ENCODE data around the gene MEP1B. TPM values are rescaled to one million over a fixed set of nuclear protein-coding genes. Genes with fewer than 3 reads are reported as not detected.

MEP1B gene
- total and polyA plus RNA-seq, 2 experiments from 2014 or later: not detected

DNA sequence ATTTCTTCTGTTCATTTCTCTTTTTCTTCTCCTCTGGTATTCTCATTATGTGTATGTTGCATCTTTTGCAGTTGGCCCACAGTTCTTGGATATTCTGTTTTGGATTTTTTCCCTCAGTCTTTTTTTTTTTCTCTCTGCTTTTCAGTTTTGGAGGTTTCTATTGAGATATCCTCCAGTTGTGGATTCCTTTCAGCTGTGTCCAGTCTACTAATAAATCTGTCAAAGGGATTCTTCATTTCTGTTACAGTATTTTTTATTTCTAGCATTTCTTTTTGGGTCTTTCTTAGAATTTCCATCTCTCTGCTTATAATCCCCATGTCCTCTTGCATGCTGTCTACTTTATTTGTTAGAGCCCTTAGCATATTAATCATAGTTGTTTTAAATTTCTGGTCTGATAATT lies 6.3 kb upstream of the MEP1B start (continued):
- TF ChIP-seq, protein P1, sequence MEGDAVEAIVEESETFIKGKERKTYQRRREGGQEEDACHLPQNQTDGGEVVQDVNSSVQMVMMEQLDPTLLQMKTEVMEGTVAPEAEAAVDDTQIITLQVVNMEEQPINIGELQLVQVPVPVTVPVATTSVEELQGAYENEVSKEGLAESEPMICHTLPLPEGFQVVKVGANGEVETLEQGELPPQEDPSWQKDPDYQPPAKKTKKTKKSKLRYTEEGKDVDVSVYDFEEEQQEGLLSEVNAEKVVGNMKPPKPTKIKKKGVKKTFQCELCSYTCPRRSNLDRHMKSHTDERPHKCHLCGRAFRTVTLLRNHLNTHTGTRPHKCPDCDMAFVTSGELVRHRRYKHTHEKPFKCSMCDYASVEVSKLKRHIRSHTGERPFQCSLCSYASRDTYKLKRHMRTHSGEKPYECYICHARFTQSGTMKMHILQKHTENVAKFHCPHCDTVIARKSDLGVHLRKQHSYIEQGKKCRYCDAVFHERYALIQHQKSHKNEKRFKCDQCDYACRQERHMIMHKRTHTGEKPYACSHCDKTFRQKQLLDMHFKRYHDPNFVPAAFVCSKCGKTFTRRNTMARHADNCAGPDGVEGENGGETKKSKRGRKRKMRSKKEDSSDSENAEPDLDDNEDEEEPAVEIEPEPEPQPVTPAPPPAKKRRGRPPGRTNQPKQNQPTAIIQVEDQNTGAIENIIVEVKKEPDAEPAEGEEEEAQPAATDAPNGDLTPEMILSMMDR (conservative IDR thresholded peaks at IDR 0.05; ENCODE audit: low read depth in 2 of 2): no peak
- TF ChIP-seq, protein P2, sequence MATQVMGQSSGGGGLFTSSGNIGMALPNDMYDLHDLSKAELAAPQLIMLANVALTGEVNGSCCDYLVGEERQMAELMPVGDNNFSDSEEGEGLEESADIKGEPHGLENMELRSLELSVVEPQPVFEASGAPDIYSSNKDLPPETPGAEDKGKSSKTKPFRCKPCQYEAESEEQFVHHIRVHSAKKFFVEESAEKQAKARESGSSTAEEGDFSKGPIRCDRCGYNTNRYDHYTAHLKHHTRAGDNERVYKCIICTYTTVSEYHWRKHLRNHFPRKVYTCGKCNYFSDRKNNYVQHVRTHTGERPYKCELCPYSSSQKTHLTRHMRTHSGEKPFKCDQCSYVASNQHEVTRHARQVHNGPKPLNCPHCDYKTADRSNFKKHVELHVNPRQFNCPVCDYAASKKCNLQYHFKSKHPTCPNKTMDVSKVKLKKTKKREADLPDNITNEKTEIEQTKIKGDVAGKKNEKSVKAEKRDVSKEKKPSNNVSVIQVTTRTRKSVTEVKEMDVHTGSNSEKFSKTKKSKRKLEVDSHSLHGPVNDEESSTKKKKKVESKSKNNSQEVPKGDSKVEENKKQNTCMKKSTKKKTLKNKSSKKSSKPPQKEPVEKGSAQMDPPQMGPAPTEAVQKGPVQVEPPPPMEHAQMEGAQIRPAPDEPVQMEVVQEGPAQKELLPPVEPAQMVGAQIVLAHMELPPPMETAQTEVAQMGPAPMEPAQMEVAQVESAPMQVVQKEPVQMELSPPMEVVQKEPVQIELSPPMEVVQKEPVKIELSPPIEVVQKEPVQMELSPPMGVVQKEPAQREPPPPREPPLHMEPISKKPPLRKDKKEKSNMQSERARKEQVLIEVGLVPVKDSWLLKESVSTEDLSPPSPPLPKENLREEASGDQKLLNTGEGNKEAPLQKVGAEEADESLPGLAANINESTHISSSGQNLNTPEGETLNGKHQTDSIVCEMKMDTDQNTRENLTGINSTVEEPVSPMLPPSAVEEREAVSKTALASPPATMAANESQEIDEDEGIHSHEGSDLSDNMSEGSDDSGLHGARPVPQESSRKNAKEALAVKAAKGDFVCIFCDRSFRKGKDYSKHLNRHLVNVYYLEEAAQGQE (IDR thresholded peaks at IDR 0.05; ENCODE audit: unreplicated experiment): no peak
- TF ChIP-seq CREB1 (CRISPR knock-in tag; IDR thresholded peaks at IDR 0.05; ENCODE audit: low read depth): no peak
- no peak for TF ChIP-seq ZNF114 (CRISPR knock-in tag; IDR thresholded peaks at IDR 0.05)

DNA sequence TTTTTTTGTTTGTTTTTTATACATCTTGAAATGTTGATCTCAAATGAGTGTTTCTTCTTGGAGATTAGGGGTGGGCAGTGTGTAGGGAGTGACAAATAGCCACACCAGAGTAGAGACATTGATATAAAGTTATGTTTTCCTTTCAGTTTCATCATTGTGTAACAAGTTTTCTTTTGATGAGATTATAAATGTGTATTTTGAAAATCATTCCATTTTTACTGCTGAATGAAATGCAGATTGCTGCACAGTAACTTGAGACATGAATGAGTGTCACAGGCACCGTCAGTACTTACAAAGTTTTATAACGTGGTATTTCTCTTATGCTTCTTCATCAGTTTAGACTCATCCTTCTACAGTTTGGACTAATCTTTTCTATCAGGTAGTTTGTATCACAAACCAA lies 370 bp downstream of the MEP1B start:
- Histone ChIP-seq H3K4me3 (no peak overlapping the region), H3K27me3 (ENCODE audit: insufficient read depth) (no peaks in the 10 kb centered on the region), H4K20me1 (replicated peaks; ENCODE audit: insufficient read depth) (no peaks in the 10 kb centered on the region), H3K36me3 (ENCODE audit: insufficient read depth) (no peaks in the 10 kb centered on the region), H3F3A (replicated peaks; ENCODE audit: low read depth) (no peaks in the 10 kb centered on the region), H3K4me1 (ENCODE audit: insufficient read depth) (no peaks in the 10 kb centered on the region), H3K27ac (ENCODE audit: low read depth) (no peak overlapping the region), H3K4me2 (no peak overlapping the region), H2AFZ (no peak overlapping the region), H3K9me2 (ENCODE audit: insufficient read depth) (no peaks in the 10 kb centered on the region), H3K79me2 (replicated peaks; ENCODE audit: insufficient read depth) (no peaks in the 10 kb centered on the region)
- Mint-ChIP-seq H3K36me3 (ENCODE audit: low read depth) (no peaks in the 10 kb centered on the region), H3K4me3 (no peak overlapping the region), H3K27ac (no peak overlapping the region), H3K9me3 (0 out of 3 replicates have a peak, but pooled peaks cover under 1% of the 10 kb centered on the region), H3K4me1 (no peaks in the 10 kb centered on the region), H3K27me3 (ENCODE audit: insufficient read depth, low read depth, poor library complexity) (no peaks in the 10 kb centered on the region)
- DNase-seq (ENCODE audit: low spot score) (no peak), ATAC-seq (no peak)
- TF ChIP-seq ZNF331 (CRISPR knock-in tag; IDR thresholded peaks at IDR 0.05; ENCODE audit: low read depth) (no peak), ZNF114 (CRISPR knock-in tag; IDR thresholded peaks at IDR 0.05) (no peak), STAT1 (IDR thresholded peaks at IDR 0.05; ENCODE audit: unreplicated experiment) (no peak), POLR2AphosphoS5 (IDR thresholded peaks at IDR 0.05; ENCODE audit: low read depth) (no peak), EZH2 (IDR thresholded peaks at IDR 0.05; ENCODE audit: low read depth, unreplicated experiment) (no peak), CREB1 (CRISPR knock-in tag; IDR thresholded peaks at IDR 0.05; ENCODE audit: low read depth) (no peak)
- TF ChIP-seq, protein P3, sequence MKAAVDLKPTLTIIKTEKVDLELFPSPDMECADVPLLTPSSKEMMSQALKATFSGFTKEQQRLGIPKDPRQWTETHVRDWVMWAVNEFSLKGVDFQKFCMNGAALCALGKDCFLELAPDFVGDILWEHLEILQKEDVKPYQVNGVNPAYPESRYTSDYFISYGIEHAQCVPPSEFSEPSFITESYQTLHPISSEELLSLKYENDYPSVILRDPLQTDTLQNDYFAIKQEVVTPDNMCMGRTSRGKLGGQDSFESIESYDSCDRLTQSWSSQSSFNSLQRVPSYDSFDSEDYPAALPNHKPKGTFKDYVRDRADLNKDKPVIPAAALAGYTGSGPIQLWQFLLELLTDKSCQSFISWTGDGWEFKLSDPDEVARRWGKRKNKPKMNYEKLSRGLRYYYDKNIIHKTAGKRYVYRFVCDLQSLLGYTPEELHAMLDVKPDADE (IDR thresholded peaks at IDR 0.05): no peak
- TF ChIP-seq, protein P1 (conservative IDR thresholded peaks at IDR 0.05; ENCODE audit: low read depth in 2 of 2): no peak
- TF ChIP-seq, protein P4, sequence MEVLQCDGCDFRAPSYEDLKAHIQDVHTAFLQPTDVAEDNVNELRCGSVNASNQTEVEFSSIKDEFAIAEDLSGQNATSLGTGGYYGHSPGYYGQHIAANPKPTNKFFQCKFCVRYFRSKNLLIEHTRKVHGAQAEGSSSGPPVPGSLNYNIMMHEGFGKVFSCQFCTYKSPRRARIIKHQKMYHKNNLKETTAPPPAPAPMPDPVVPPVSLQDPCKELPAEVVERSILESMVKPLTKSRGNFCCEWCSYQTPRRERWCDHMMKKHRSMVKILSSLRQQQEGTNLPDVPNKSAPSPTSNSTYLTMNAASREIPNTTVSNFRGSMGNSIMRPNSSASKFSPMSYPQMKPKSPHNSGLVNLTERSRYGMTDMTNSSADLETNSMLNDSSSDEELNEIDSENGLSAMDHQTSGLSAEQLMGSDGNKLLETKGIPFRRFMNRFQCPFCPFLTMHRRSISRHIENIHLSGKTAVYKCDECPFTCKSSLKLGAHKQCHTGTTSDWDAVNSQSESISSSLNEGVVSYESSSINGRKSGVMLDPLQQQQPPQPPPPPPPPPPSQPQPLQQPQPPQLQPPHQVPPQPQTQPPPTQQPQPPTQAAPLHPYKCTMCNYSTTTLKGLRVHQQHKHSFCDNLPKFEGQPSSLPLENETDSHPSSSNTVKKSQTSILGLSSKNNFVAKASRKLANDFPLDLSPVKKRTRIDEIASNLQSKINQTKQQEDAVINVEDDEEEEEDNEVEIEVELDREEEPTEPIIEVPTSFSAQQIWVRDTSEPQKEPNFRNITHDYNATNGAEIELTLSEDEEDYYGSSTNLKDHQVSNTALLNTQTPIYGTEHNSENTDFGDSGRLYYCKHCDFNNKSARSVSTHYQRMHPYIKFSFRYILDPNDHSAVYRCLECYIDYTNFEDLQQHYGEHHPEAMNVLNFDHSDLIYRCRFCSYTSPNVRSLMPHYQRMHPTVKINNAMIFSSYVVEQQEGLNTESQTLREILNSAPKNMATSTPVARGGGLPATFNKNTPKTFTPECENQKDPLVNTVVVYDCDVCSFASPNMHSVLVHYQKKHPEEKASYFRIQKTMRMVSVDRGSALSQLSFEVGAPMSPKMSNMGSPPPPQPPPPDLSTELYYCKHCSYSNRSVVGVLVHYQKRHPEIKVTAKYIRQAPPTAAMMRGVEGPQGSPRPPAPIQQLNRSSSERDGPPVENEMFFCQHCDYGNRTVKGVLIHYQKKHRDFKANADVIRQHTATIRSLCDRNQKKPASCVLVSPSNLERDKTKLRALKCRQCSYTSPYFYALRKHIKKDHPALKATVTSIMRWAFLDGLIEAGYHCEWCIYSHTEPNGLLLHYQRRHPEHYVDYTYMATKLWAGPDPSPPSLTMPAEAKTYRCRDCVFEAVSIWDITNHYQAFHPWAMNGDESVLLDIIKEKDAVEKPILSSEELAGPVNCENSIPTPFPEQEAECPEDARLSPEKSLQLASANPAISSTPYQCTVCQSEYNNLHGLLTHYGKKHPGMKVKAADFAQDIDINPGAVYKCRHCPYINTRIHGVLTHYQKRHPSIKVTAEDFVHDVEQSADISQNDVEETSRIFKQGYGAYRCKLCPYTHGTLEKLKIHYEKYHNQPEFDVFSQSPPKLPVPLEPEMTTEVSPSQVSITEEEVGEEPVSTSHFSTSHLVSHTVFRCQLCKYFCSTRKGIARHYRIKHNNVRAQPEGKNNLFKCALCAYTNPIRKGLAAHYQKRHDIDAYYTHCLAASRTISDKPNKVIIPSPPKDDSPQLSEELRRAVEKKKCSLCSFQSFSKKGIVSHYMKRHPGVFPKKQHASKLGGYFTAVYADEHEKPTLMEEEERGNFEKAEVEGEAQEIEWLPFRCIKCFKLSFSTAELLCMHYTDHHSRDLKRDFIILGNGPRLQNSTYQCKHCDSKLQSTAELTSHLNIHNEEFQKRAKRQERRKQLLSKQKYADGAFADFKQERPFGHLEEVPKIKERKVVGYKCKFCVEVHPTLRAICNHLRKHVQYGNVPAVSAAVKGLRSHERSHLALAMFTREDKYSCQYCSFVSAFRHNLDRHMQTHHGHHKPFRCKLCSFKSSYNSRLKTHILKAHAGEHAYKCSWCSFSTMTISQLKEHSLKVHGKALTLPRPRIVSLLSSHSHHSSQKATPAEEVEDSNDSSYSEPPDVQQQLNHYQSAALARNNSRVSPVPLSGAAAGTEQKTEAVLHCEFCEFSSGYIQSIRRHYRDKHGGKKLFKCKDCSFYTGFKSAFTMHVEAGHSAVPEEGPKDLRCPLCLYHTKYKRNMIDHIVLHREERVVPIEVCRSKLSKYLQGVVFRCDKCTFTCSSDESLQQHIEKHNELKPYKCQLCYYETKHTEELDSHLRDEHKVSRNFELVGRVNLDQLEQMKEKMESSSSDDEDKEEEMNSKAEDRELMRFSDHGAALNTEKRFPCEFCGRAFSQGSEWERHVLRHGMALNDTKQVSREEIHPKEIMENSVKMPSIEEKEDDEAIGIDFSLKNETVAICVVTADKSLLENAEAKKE (CRISPR knock-in tag; IDR thresholded peaks at IDR 0.05): no peak

Data from GM23338 (cell line).